Vagina (tissue), 2 donors: ENCODE results near the gene ERH. TPM values are rescaled to one million over a fixed set of nuclear protein-coding genes. Genes with fewer than 3 reads are reported as not detected.

Source experiments
- DNase-seq, 2 donors: peaks; one replicate each; pipeline ENCODE4 v3.0.0-alpha.2; 2017; ENCODE audit errors: extremely low spot score in 2 of 2
- H3K27ac ChIP-seq: fragments of 200-600 bp; sonication (generic); one replicate; pipeline ENCODE4 v1.5.1; 2019
- H3K27me3 ChIP-seq: fragments of 200-600 bp; sonication (generic); one replicate; pipeline ENCODE4 v1.5.1; 2019
- H3K36me3 ChIP-seq, 2 donors: fragments of 200-600 bp; sonication (generic); one replicate each; pipeline ENCODE4 v1.5.1; 2017 to 2019
- H3K4me1 ChIP-seq: fragments of 200-600 bp; sonication (generic); one replicate; pipeline ENCODE4 v1.5.1; 2019
- H3K4me3 ChIP-seq, 2 donors: fragments of 200-600 bp; sonication (generic); 1 replicate in 1 of 2; 2 replicates in 1 of 2; pipeline ENCODE4 v1.5.1; 2016 to 2019
- H3K9me3 ChIP-seq: fragments of 200-600 bp; sonication (generic); one replicate; pipeline ENCODE4 v1.5.1; 2019
- POLR2A ChIP-seq, 2 donors: fragments of 450-650 bp; IDR thresholded peaks; one replicate each; pipeline ENCODE4 v1.6.1; 2017; ENCODE audit warnings: antibody characterized with exemption in 2 of 2, mild to moderate bottlenecking in 2 of 2, moderate library complexity in 2 of 2
- POLR2AphosphoS5 ChIP-seq, 2 donors: sonication (generic); formaldehyde crosslinking; IDR thresholded peaks; one replicate each; pipeline ENCODE4 v1.9.0; 2017; ENCODE audit warnings: antibody characterized with exemption in 2 of 2, mild to moderate bottlenecking in 2 of 2, low read depth in 1 of 2; ENCODE audit not compliant: insufficient read depth in 1 of 2
- intact Hi-C: fragments of 100-400 bp; cut with DNase I; formaldehyde crosslinking; loops from one replicate; pipeline ENCODE4 v1.15.1; 2023
- total RNA-seq: library from RNA; depleted of rRNA; stranded (reverse); fragments of >200 nt; gene quantifications from one replicate; pipeline ENCODE4 v1.2.3, GENCODE V29; 2016
- TF ChIP-seq, protein P1 (sequence below), 3 experiments: fragments of 450-650 bp in 2 of 3; fragments of 200-600 bp in 1 of 3; sonication (generic) in 1 of 3; IDR thresholded peaks; one replicate each; pipeline ENCODE4 v1.5.1; 2017 to 2019; ENCODE audit warnings: antibody characterized with exemption in 3 of 3, mild to moderate bottlenecking in 2 of 3, moderate library complexity in 2 of 3

Gene ERH
- total RNA-seq, 1 donor from 2014 or later, result 77.8 TPM

DNA sequence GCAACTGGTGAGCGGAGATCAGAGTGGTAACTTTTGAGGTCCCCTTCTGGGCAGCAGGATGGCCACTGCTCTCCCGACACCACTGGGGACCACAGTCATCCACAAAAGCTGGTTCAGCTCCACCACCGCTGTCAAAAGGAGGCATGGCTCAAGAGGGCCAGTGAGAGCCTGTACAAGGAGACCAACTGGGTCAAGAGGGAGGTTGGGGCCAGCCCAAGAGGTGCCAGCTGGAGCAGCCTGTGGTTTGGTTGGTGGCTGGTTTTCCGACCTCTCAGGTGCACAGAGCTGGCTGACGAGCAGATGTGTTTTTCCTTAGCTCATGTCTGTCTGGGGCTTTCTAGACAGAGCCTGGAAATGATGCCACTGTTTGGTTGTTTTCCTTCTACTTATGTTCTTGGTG, 60.1 kb downstream of the ERH start:
- intact Hi-C loops, result loop anchor here (5.0 kb wide), 1 partner anchor 1081 kb away; no protein-coding TSS in a partner anchor
- H3K27me3 ChIP-seq, result no peaks in the 10 kb centered on the region
- no peaks in the 10 kb centered on the region for H3K36me3 ChIP-seq
- H3K9me3 ChIP-seq, result no peaks in the 10 kb centered on the region
- no peak for TF ChIP-seq POLR2AphosphoS5 (IDR thresholded peaks at IDR 0.05; ENCODE audit: insufficient read depth in 1 of 2, low read depth in 1 of 2)
- TF ChIP-seq, protein P1, sequence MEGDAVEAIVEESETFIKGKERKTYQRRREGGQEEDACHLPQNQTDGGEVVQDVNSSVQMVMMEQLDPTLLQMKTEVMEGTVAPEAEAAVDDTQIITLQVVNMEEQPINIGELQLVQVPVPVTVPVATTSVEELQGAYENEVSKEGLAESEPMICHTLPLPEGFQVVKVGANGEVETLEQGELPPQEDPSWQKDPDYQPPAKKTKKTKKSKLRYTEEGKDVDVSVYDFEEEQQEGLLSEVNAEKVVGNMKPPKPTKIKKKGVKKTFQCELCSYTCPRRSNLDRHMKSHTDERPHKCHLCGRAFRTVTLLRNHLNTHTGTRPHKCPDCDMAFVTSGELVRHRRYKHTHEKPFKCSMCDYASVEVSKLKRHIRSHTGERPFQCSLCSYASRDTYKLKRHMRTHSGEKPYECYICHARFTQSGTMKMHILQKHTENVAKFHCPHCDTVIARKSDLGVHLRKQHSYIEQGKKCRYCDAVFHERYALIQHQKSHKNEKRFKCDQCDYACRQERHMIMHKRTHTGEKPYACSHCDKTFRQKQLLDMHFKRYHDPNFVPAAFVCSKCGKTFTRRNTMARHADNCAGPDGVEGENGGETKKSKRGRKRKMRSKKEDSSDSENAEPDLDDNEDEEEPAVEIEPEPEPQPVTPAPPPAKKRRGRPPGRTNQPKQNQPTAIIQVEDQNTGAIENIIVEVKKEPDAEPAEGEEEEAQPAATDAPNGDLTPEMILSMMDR (IDR thresholded peaks at IDR 0.05), result no peak
- TF ChIP-seq POLR2A (IDR thresholded peaks at IDR 0.05), result no peak
- H3K4me3 ChIP-seq, result no peak overlapping the region
- H3K4me1 ChIP-seq, result peaks cover 7% of the 10 kb centered on the region
- no peak overlapping the region for H3K27ac ChIP-seq
- DNase-seq, result no peak

DNA sequence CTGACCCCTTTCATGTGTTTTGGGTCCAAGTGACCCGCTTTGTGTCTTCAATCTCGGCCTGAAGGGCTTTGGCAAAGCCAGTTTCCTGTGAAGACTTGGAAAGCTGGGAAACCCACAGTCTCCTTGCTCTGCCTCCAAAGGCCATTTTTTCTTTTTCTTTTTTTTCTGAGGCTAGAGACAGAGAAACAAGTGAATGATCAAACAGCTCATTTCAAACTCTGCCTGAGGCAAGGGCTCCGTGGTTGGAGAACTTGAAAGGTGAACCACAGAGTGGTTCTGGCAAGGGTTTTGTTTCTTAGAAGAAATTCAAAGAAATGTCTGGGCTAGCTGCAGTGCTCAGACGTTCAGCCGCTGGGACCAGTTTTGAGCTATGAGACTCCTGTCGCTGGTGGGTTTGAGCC, 62.7 kb downstream of the ERH start:
- intact Hi-C loops, result loop anchor here (5.0 kb wide), 1 partner anchor 1078 kb away; no protein-coding TSS in a partner anchor
- no peaks in the 10 kb centered on the region for H3K36me3 ChIP-seq
- DNase-seq, result no peak
- H3K9me3 ChIP-seq, result no peaks in the 10 kb centered on the region
- H3K27me3 ChIP-seq, result no peaks in the 10 kb centered on the region
- peaks cover 7% of the 10 kb centered on the region for H3K4me1 ChIP-seq
- TF ChIP-seq, protein P1 (IDR thresholded peaks at IDR 0.05), result no peak
- TF ChIP-seq POLR2AphosphoS5 (IDR thresholded peaks at IDR 0.05; ENCODE audit: insufficient read depth in 1 of 2, low read depth in 1 of 2), result no peak
- no peak for TF ChIP-seq POLR2A (IDR thresholded peaks at IDR 0.05)
- no peak overlapping the region for H3K27ac ChIP-seq
- H3K4me3 ChIP-seq, result no peak overlapping the region

DNA sequence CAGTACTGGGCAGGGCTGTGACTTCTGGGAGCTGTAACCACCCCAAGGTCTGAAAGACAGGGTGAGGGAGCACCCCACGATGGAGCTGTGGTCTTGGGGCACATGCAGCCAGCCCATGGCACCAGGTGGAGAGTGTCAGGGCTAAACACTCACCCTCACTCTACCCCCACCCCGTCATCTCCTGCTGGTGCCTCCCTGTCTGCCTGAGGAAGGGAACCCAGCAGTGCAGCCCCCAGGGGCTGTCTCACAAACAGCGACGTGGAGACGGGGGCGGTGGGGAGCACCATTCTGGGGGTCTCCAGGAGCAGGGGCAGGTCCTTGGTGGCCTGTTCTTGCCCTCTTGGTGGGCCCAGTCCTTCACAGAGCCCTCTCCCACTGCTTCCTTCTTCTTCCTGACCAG, 63.5 kb downstream of the ERH start:
- H3K27me3 ChIP-seq, result no peaks in the 10 kb centered on the region
- H3K4me3 ChIP-seq, result no peak overlapping the region
- no peaks in the 10 kb centered on the region for H3K9me3 ChIP-seq
- no peaks in the 10 kb centered on the region for H3K36me3 ChIP-seq
- no peak overlapping the region for H3K27ac ChIP-seq
- intact Hi-C loops, result no loop called here
- H3K4me1 ChIP-seq, result peaks cover 7% of the 10 kb centered on the region
- DNase-seq, result no peak
- TF ChIP-seq, protein P1 (IDR thresholded peaks at IDR 0.05), result no peak
- TF ChIP-seq POLR2AphosphoS5 (IDR thresholded peaks at IDR 0.05; ENCODE audit: insufficient read depth in 1 of 2, low read depth in 1 of 2), result no peak
- no peak for TF ChIP-seq POLR2A (IDR thresholded peaks at IDR 0.05)

DNA sequence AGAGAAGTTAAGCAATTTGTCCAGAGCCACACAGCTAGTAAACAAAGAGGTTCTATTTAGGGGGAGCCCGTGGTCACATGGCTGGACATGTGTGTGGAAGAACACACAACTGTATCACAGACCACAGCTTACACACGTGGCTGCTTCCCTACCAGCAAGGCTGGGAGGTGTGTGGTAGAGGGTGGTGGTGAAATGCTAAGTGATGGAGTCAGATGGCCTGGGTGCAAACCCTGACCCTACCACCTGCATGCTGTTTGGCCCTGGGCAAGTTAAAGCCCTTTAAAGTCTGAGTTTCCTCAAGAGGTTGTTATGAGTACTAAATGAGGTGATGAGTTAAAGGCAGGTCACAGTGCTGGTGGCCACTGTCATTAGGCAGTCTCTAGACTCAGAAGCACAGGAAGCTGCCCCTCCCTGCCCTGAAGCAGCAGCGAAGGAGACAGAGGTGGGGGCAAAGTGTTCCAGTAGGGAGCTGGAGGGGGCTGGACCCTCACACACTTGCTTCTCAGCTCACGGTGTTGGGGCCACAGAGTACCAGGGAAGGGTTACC, 64.2 kb downstream of the ERH start:
- Histone ChIP-seq H3K36me3 (no peaks in the 10 kb centered on the region), H3K27me3 (no peaks in the 10 kb centered on the region), H3K9me3 (no peaks in the 10 kb centered on the region), H3K4me1 (peaks cover 7% of the 10 kb centered on the region), H3K4me3 (no peak overlapping the region), H3K27ac (no peak overlapping the region)
- no peak for TF ChIP-seq POLR2AphosphoS5 (IDR thresholded peaks at IDR 0.05; ENCODE audit: insufficient read depth in 1 of 2, low read depth in 1 of 2)
- TF ChIP-seq, protein P1 (IDR thresholded peaks at IDR 0.05), result no peak
- no peak for TF ChIP-seq POLR2A (IDR thresholded peaks at IDR 0.05)
- DNase-seq, result no peak
- intact Hi-C loops, result no loop called here

DNA sequence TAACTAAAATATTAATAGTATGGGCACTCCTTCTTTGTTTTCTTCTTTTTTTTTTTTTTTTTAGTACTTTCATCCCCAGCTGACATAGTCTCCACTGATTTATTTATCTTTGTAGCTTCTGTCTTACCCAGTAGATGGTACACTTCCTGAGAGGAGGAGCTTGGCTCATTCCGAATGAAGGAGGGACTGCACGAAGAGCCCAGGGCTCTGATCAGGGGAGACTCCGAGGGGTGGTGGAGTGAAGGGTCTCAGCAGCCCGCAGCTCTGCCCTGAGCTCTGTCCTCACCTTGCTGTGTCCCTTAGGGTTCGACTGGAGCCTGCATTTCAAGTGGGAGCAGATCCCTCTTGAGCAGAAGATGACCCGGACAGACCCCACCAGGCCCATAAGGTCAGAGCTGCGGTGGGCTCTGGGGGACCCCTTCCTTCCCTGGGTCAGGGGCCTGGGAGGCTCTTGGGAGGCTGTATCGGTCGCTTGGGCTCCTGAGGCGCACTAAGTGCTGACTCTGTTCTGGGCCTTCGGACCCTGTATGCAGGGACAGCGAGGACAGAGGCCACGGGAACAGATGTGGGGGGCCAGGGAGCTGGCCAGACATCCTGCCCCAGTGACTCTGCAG, 65.2 kb downstream of the ERH start:
- H3K27me3 ChIP-seq, result no peaks in the 10 kb centered on the region
- intact Hi-C loops, result no loop called here
- TF ChIP-seq POLR2A (IDR thresholded peaks at IDR 0.05) (no peak), POLR2AphosphoS5 (IDR thresholded peaks at IDR 0.05; ENCODE audit: insufficient read depth in 1 of 2, low read depth in 1 of 2) (no peak)
- TF ChIP-seq, protein P1 (IDR thresholded peaks at IDR 0.05), result no peak
- H3K27ac ChIP-seq, result no peak overlapping the region
- no peaks in the 10 kb centered on the region for H3K36me3 ChIP-seq
- DNase-seq, result no peak
- no peaks in the 10 kb centered on the region for H3K9me3 ChIP-seq
- no peak overlapping the region for H3K4me3 ChIP-seq
- peaks cover 7% of the 10 kb centered on the region for H3K4me1 ChIP-seq
